Activated B cell treated with CpG ODN at 0.5 μM for 24 hours (primary cell): Measurements from ENCODE around the gene ARFGAP2. TPM values are rescaled to one million over a fixed set of nuclear protein-coding genes. Genes with fewer than 3 reads are reported as not detected.

Experiments
- ATAC-seq: fragments of 200-7000 bp; cut with Tn5 transposase; one replicate; pipeline ENCODE4 v1.10.0; 2021; ENCODE audit warnings: low read depth, mild to moderate bottlenecking, moderate library complexity
- CTCF ChIA-PET: fragments of 350-600 bp; sonication (Branson Sonifier 250); formaldehyde crosslinking; loops from one replicate; lab custom pipeline; 2021; ENCODE audit warnings: antibody characterized with exemption; lab: Charles Lee
- POLR2A ChIA-PET: fragments of 350-600 bp; sonication (Branson Sonifier 250); formaldehyde crosslinking; loops from one replicate; lab custom pipeline; 2021; ENCODE audit warnings: antibody characterized with exemption; lab: Charles Lee
- DNase-seq: peaks from one replicate; pipeline ENCODE4 v3.0.0; 2022
- H3K27ac Mint-ChIP-seq: one replicate; pipeline ENCODE4 v1.8.0; 2020; ENCODE audit warnings: mixed read lengths
- H3K27me3 Mint-ChIP-seq: one replicate; pipeline ENCODE4 v1.8.0; 2021; ENCODE audit warnings: mixed read lengths
- H3K36me3 Mint-ChIP-seq: one replicate; pipeline ENCODE4 v1.8.0; 2021; ENCODE audit warnings: low read depth, mixed read lengths
- H3K4me1 Mint-ChIP-seq: one replicate; pipeline ENCODE4 v1.8.0; 2021; ENCODE audit warnings: mixed read lengths
- H3K4me3 Mint-ChIP-seq: one replicate; pipeline ENCODE4 v1.8.0; 2020; ENCODE audit warnings: mild to moderate bottlenecking, mixed read lengths
- H3K9me3 Mint-ChIP-seq: one replicate; pipeline ENCODE4 v1.8.0; 2020; ENCODE audit warnings: mixed read lengths
- intact Hi-C: fragments of 100-400 bp; cut with micrococcal nuclease; formaldehyde crosslinking; loops from one replicate; pipeline ENCODE4 v1.15.1; 2024
- total RNA-seq: library from RNA; stranded (reverse); gene quantifications from 2 replicates; pipeline ENCODE4 v1.2.3, GENCODE V29; 2022
- TF ChIP-seq, protein P1 (sequence below): fragments of 200-600 bp; IDR thresholded peaks from one replicate; pipeline ENCODE4 v1.8.0; 2022; ENCODE audit warnings: antibody characterized with exemption, mild to moderate bottlenecking

ARFGAP2 gene
- 145 and 176 TPM in 2 replicates for total RNA-seq

DNA sequence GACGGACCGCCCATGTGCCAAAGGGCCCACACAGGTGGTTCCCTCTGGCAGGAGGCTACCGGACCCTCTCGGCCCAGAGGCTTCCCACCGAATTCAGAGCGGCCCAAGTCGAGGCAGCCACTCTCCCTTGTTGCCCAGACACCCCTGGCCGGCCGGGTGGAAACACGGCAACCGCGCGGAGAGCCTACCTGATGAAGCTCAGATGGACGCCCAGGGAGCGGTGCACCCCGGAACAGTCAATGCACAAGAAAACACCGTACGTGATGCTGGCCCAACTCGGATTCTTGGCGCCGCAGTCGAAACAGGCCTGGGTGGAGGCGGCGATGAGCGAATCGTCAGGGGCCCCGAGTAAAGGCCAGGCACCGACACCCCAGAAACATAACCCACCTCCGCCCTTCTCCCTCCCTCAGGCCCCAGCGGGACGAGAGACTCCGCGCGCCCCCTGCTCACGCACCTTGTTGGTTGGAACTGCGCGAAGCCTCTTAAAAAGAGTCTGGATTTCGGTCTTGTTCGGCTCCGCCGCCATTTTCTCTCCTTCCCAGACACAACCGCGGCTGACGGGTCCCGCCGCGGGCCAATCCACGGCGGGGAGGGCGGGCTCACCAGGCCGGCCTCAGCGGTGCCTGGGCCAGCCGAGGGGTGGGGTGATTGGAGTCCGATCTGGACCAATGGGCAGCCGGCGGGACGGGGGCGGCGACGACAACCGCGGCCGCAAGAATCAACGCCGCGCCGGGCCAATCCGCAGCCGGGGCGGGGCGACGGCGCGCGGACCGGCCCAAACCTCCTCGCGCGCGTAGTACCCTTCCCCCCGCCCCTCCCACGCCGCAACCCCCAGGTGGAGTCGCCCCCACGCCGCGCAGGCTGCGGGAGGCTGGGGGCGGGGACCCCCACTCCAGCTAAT lies at the start of gene ARFGAP2:
Gene ARFGAP2 (minus strand): TSS at position 552 of the 901 bp plus-strand sequence. CDS start 26 bp downstream, at position 526.
- POLR2A ChIA-PET, result interaction anchor here (0.6 to 2.4 kb wide), 10 partner anchors 13 to 819 kb away, joined by 3 to 32 read pairs (median 4); partner anchors contain the start of genes ACP2 and DDB2
- intact Hi-C loops, result loop anchor here (1.0 to 2.0 kb wide), 17 partner anchors 10 to 676 kb away; partner anchors contain the start of genes ACP2, ARHGAP1, ATG13 and CELF1
- peak within 1 kb of the TSS; percentile 98 for H3K4me3 Mint-ChIP-seq
- ATAC-seq (peak; percentile 93), DNase-seq (peak; percentile 92)
- H3K36me3 Mint-ChIP-seq, result peaks cover 45% of the 10 kb centered on the region
- TF ChIP-seq, protein P1, sequence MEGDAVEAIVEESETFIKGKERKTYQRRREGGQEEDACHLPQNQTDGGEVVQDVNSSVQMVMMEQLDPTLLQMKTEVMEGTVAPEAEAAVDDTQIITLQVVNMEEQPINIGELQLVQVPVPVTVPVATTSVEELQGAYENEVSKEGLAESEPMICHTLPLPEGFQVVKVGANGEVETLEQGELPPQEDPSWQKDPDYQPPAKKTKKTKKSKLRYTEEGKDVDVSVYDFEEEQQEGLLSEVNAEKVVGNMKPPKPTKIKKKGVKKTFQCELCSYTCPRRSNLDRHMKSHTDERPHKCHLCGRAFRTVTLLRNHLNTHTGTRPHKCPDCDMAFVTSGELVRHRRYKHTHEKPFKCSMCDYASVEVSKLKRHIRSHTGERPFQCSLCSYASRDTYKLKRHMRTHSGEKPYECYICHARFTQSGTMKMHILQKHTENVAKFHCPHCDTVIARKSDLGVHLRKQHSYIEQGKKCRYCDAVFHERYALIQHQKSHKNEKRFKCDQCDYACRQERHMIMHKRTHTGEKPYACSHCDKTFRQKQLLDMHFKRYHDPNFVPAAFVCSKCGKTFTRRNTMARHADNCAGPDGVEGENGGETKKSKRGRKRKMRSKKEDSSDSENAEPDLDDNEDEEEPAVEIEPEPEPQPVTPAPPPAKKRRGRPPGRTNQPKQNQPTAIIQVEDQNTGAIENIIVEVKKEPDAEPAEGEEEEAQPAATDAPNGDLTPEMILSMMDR, result no peak
- peaks cover 35% of the 10 kb centered on the region for H3K4me1 Mint-ChIP-seq
- H3K27ac Mint-ChIP-seq, result peak within 1 kb of the TSS; percentile 99
- H3K9me3 Mint-ChIP-seq, result no peaks in the 10 kb centered on the region
- CTCF ChIA-PET, result interaction anchor here (1.2 to 3.7 kb wide), 5 partner anchors 38 to 277 kb away, joined by 3 to 40 read pairs (median 6); partner anchors contain the start of genes ACP2, DDB2, NR1H3 and SLC39A13
- H3K27me3 Mint-ChIP-seq, result no peaks in the 10 kb centered on the region

DNA sequence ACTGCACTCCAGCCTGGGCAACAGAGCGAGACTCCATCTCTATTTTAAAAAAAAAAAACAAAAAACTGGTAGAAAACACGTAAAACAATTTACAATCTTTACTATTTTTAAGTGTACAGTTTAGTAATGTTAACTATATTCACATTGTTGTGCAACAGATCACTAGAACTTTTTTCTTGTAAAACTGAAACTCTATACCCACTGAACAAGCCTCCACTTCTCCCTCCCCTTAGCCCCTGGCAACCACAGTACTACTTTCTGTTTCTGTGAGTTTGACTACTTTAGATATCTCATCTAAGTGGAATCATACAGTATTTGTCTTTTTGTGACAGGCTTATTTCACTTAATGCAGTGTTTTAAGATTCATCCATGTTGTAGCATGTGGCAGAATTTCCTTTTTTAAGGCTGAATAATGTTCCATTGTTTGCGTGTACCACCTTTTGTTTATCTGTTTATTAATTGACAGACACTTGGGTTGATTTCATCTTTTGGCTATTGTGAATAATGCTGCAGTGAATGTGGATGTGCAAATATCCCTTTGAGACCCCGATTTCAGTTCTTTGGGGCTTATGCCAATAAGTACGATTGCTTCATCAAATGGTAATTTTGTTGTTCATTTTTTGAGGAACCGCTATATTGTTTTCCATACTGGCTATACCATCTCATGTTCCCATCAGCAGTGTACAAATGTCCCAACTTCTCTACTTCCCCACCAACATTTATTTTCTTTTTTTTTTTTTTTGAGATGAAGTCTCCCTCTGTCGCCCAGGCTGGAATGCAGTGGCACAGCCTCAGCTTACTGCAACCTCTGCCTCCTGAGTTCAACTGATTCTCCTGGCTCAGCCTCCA lies 49.1 kb upstream of the ARFGAP2 start:
- intact Hi-C loops, result no loop called here

DNA sequence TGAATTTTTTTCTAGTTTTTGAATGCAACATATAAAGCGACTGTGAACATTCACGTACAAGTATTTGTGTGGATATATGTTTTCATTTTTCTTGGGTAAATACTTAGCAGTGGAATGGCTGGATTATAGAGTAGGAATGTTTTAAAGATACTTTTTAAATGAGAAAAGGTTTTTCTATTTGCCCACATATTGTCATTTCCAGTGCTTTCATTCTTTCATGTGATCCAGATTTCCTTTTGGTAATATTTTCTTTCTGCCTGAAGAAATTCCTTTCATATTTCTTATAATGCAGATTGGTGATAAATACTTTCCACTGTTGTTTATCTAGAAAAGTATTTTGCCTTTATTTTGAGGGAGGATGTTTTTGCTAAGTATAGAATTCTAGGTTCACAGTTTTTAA lies 46.0 kb upstream of the ARFGAP2 start:
- intact Hi-C loops, result no loop called here
- no peak overlapping the region for H3K4me3 Mint-ChIP-seq
- peaks cover 19% of the 10 kb centered on the region for H3K4me1 Mint-ChIP-seq
- DNase-seq, result no peak
- ChIA-PET CTCF (no interaction called here), POLR2A (interaction anchor here (0.5 to 1.3 kb wide), 3 partner anchors 11 to 30 kb away, joined by 3 to 4 read pairs (median 3); partner anchors contain the start of gene ACP2)
- TF ChIP-seq, protein P1, result no peak
- ATAC-seq, result no peak
- H3K9me3 Mint-ChIP-seq, result no peaks in the 10 kb centered on the region
- H3K27me3 Mint-ChIP-seq, result no peaks in the 10 kb centered on the region
- H3K27ac Mint-ChIP-seq, result no peak overlapping the region
- H3K36me3 Mint-ChIP-seq, result peaks cover 51% of the 10 kb centered on the region

More for the DNA sequence above, 49.1 kb upstream of the ARFGAP2 start:
- CTCF ChIA-PET, result no interaction called here
- Mint-ChIP-seq H3K27me3 (no peaks in the 10 kb centered on the region), H3K27ac (peak overlapping the region; percentile 24), H3K9me3 (no peaks in the 10 kb centered on the region), H3K4me3 (no peak overlapping the region), H3K4me1 (peaks cover 6% of the 10 kb centered on the region), H3K36me3 (peaks cover 49% of the 10 kb centered on the region)
- peak; percentile 57 for ATAC-seq
- DNase-seq, result no peak
- POLR2A ChIA-PET, result interaction anchor here (0.7 kb wide), 1 partner anchor 11 kb away, joined by 3 read pairs; the partner anchor contains the start of gene DDB2
- TF ChIP-seq, protein P1, result no peak

DNA sequence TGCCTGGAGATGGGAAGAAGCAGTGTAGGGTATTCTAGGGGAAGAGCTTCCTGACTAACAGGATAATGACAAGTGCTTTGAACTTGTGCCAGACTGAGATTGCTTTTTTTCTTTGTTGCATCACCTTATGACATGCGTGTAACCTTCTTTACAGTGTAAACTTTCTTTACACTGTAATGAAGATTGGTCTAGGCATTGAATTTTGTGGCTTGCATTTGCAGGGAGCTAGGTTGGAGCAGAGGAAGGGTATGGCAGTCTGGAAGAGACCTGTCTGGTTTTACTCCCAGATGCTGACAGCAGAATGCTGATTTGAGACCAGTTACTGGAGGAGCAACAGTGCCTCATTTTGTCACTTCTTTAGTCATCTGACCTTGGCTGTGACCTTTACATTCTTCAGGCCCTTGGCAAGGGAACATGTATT lies 43.7 kb upstream of the ARFGAP2 start:
- intact Hi-C loops, result no loop called here
- DNase-seq (no peak), ATAC-seq (no peak)
- ChIA-PET POLR2A (interaction anchor here (0.7 to 2.0 kb wide), 2 partner anchors 28 to 212 kb away, joined by 3 to 6 read pairs; partner anchors contain the start of gene ACP2), CTCF (interaction anchor here (1.0 kb wide), 1 partner anchor 9 kb away, joined by 3 read pairs; no protein-coding TSS in a partner anchor)
- Mint-ChIP-seq H3K9me3 (no peaks in the 10 kb centered on the region), H3K27ac (peak overlapping the region; percentile 6), H3K27me3 (no peaks in the 10 kb centered on the region), H3K4me3 (no peak overlapping the region), H3K36me3 (peaks cover 51% of the 10 kb centered on the region), H3K4me1 (peaks cover 34% of the 10 kb centered on the region)
- TF ChIP-seq, protein P1, result no peak
